Neural crest cell (in vitro differentiated cells): Measurements from ENCODE around the gene ABITRAM. TPM values are rescaled to one million over a fixed set of nuclear protein-coding genes. Genes with fewer than 3 reads are reported as not detected.
A peak's percentile ranks its signal among the peaks of the same experiment; 100 is the strongest.
"Not testable (repeated sequence)": the region's sequence is repeated elsewhere in the genome, so short reads cannot be mapped to it uniquely, and the experiment has no call there.

Experiments
- DNase-seq: peaks from one replicate; pipeline ENCODE4 v3.0.0; 2021; ENCODE audit warnings: low read depth, mixed read lengths, low spot score
- H3K27ac Mint-ChIP-seq: one replicate; pipeline ENCODE4 v1.8.0; 2021; ENCODE audit warnings: mild to moderate bottlenecking, mixed read lengths; ENCODE audit not compliant: unreplicated experiment
- H3K27me3 Mint-ChIP-seq: 2 replicates; pipeline ENCODE4 v1.8.0; 2021; ENCODE audit warnings: low read depth, mild to moderate bottlenecking, mixed read lengths
- H3K36me3 Mint-ChIP-seq: 2 replicates; pipeline ENCODE4 v1.8.0; 2021; ENCODE audit warnings: low read depth, mild to moderate bottlenecking, mixed read lengths
- H3K4me1 Mint-ChIP-seq: 2 replicates; pipeline ENCODE4 v1.8.0; 2021; ENCODE audit warnings: mixed read lengths
- H3K4me3 Mint-ChIP-seq: one replicate; pipeline ENCODE4 v1.8.0; 2021; ENCODE audit warnings: mild to moderate bottlenecking, mixed read lengths
- H3K9me3 Mint-ChIP-seq: 2 replicates; pipeline ENCODE4 v1.8.0; 2021; ENCODE audit warnings: mixed read lengths
- CTCF ChIP-seq: fragments of 200-600 bp; sonication (generic); conservative IDR thresholded peaks from 2 replicates; pipeline ENCODE4 v1.5.0; 2021; ENCODE audit warnings: antibody characterized with exemption, mild to moderate bottlenecking
- total RNA-seq: library from RNA; stranded (reverse); gene quantifications from 2 replicates; pipeline ENCODE4 v1.2.1, GENCODE V29; 2021

Gene ABITRAM
- total RNA-seq, 1 donor from 2014 or later, result 14.1 TPM

- Mint-ChIP-seq H3K36me3 (peaks cover 16% of the 10 kb centered on the region), H3K9me3 (no peaks in the 10 kb centered on the region), H3K4me3 (no peak overlapping the region), H3K27me3 (no peaks in the 10 kb centered on the region), H3K27ac (no peak overlapping the region), H3K4me1 (no peaks in the 10 kb centered on the region)
- TF ChIP-seq CTCF, result no peak
- no peak for DNase-seq
These were observed 39.8 kb upstream of the ABITRAM start for GRCh38 chr9:108894225-108894997.

GRCh38 chr9:108897324-108898096, 36.7 kb upstream of the ABITRAM start:
- H3K4me1 Mint-ChIP-seq, result no peaks in the 10 kb centered on the region
- no peak for TF ChIP-seq CTCF
- no peak for DNase-seq
- H3K36me3 Mint-ChIP-seq, result peaks cover 16% of the 10 kb centered on the region
- H3K4me3 Mint-ChIP-seq, result no peak overlapping the region
- no peaks in the 10 kb centered on the region for H3K9me3 Mint-ChIP-seq
- no peaks in the 10 kb centered on the region for H3K27me3 Mint-ChIP-seq
- no peak overlapping the region for H3K27ac Mint-ChIP-seq

GRCh38 chr9:108899023-108899695, 35.0 kb upstream of the ABITRAM start:
- not testable (repeated sequence) for H3K4me1 Mint-ChIP-seq, H3K27ac Mint-ChIP-seq, H3K4me3 Mint-ChIP-seq, H3K9me3 Mint-ChIP-seq, H3K27me3 Mint-ChIP-seq, DNase-seq
- H3K36me3 Mint-ChIP-seq, result peaks cover 21% of the 10 kb centered on the region

- no peaks in the 10 kb centered on the region for H3K9me3 Mint-ChIP-seq
- no peaks in the 10 kb centered on the region for H3K4me1 Mint-ChIP-seq
- H3K27me3 Mint-ChIP-seq, result no peaks in the 10 kb centered on the region
- no peak overlapping the region for H3K27ac Mint-ChIP-seq
- TF ChIP-seq CTCF, result no peak
- DNase-seq, result no peak
- peaks cover 20% of the 10 kb centered on the region for H3K36me3 Mint-ChIP-seq
- no peak overlapping the region for H3K4me3 Mint-ChIP-seq
These were observed 34.0 kb upstream of the ABITRAM start for GRCh38 chr9:108900176-108900575.

- Mint-ChIP-seq H3K36me3 (peaks cover 19% of the 10 kb centered on the region), H3K4me1 (no peaks in the 10 kb centered on the region), H3K9me3 (no peaks in the 10 kb centered on the region), H3K4me3 (no peak overlapping the region), H3K27ac (peak overlapping the region; percentile 13), H3K27me3 (no peaks in the 10 kb centered on the region)
- DNase-seq, result no peak
- TF ChIP-seq CTCF, result no peak
These were observed 30.6 kb upstream of the ABITRAM start for GRCh38 chr9:108903420-108904103.
